HG03378 (cell line): ENCODE measurements around the gene NUB1.

Source experiments
- ATAC-seq: cut with Tn5 transposase; IDR thresholded peaks from one replicate; pipeline ENCODE4 v1.9.1; 2021; ENCODE audit warnings: mild to moderate bottlenecking, moderate library complexity; ENCODE audit not compliant: unreplicated experiment

NUB1 gene

GRCh38 chr7:151313857-151314256 is 27.8 kb upstream of the NUB1 start:
- no peak for ATAC-seq

GRCh38 chr7:151314401-151314800 is 27.2 kb upstream of the NUB1 start:
- no peak for ATAC-seq

DNA sequence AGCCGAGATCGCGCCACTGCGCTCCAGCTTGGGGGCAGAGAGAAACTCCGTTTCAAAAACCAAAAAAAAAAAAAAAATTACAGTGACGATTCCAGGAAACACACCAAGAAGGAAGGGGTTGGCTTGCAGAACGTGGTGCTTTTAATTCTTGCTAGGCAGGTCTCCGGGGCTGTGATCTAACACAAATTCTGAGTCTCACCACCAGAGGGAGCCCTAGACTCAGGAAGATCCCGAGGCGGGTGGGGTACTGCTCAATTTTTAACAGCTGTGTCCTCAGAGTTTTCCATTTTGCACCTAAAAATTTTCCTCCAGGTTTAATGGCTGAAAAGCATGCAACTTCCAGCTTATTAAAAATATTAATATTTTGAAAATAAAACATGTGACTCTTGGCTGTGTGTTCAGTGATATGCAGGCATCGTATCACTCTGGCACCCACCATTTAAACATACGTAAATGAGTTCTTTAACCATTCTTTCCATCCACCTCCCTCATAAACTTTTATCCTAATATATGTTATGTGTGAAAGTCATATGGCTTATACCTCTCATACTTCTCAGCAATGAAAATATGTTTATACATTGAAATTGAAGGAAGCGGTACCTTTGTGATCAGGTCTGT is 26.5 kb upstream of the NUB1 start:
- no peak for ATAC-seq

DNA sequence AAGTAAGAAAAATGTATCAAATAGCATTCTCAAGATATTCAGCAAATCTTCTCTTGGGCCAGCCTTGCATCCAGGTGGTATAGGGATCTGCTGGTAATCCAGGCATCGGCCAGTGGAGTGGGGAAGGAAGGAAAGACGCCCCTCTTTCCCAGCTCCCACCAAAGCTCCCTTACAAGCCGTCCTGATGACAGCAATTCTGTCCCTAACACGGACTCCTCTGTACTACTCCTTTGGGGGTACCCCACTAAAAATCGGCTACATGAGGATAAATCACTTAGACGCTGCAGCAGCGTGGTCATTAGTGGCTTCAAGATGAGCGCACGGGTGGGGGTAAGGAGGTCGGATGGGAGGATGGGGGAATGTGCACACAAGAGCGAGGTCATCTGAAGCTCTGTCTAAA is 24.7 kb upstream of the NUB1 start:
- ATAC-seq, result no peak

DNA sequence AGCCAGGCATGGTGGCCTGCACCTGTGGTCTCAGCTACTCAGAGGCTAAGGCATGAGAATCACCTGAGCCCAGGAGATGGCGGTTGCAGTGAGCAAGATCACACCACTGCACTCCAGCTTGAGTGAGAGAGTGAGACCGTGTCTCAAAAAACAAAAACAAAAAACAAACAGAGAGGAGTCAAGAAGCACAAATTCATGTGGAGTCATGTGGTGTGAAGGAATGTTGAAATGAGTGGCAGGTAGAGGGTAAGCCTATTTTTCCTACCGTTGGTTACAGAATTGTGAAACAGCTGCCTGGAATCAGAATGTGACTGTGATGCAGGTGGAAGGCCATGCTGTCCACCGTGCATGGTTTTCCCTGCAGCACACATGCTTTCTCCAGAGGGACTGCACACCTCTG is 23.7 kb upstream of the NUB1 start:
- ATAC-seq, result no peak

DNA sequence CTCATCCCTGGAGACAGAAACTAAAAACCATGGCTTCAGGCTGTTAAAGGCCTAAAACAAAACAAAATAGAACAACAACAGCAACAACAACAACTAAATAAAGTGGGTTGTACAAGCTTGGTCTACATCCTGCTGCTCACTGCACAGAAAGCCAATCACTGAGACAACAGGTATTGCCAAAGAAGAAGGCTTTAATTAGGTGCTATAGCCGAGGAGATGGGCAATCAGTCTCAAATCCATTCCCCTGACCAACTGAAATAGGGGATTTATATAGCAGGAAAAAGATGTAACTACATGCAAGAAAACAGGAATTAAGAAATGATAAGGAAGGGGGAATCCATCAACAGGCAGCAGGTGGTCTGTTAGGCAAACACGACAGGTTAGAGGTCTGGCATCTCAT is 22.4 kb upstream of the NUB1 start:
- no peak for ATAC-seq

DNA sequence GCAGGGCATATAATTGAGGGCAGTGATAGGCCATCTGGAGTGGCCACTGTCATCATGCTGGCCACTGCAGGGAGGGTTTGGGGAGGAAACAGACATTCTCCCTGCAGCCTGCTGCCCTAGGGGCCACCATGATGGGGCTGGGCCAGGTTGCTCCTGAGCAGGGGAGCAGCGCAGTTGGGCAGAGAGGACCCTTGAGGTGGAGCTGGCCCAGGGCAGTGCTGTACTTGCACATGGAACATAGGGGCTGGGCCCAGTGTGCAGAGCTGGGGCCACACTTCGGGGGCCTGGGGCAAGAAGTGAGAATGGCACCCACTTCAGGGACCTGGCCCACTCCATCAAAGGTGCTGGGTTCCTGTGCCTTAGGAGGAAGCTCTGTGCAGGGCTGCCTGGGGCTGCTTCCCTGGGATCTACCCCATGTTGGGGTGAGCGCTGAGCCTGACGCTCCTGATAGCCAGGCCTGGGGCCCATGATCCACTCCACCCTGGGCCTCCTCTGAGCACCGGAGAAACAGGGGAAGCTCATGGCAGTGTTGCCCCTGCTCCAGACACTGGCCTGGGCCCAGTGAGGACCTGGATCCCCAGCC is 21.3 kb upstream of the NUB1 start:
- no peak for ATAC-seq

GRCh38 chr7:151321341-151321740 is 20.3 kb upstream of the NUB1 start:
- no peak for ATAC-seq

- ATAC-seq, result no peak
Measured at GRCh38 chr7:151322906-151323305, 18.7 kb upstream of the NUB1 start.

DNA sequence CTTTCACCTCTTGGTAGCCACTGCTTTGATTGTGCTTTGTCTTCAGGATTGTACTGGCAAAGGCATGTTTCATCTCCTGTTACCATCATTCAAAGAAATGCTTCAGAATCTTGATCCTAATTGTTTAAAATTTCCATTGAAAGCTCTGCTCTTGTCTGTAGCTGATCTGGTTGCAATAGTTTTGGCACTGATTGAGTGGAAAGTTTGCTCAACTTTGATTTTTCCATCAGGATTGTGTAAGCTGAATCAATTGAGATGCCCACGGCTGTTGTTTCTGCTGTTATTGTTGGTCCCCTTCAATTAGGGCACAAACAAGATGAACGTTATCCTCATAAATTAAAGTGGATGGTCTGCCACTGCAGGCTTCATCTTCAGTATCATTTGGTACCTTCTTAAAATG is 14.6 kb upstream of the NUB1 start:
- no peak for ATAC-seq

GRCh38 chr7:151327659-151328058 is 14.0 kb upstream of the NUB1 start:
- ATAC-seq, result no peak

- no peak for ATAC-seq
Measured at GRCh38 chr7:151330181-151330580, 11.4 kb upstream of the NUB1 start.

GRCh38 chr7:151330661-151331060 is 11.0 kb upstream of the NUB1 start:
- no peak for ATAC-seq

GRCh38 chr7:151334628-151335027 is 7.0 kb upstream of the NUB1 start:
- ATAC-seq, result no peak

GRCh38 chr7:151336027-151336708 is 5.4 kb upstream of the NUB1 start:
- no peak for ATAC-seq

- ATAC-seq, result no peak
Measured at GRCh38 chr7:151337346-151337745, 4.3 kb upstream of the NUB1 start.

DNA sequence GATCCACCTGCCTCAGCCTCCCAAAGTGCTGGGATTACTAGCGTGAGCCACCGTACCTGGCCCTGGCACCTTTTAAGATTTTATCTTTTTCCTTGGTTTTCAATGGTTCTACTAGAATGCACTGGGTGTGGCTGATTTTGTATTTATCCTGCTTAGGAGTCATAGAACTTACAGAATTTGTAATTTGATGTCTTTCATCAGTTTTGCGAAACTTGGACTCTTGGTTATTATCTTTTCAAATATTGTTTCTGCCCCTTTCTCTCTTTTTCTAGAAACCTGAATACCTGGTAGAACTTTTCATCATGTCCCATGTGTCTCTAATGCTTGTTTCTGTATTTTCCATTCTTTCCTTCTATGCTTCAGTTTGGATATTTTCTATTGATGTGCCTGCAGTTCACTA is 2.8 kb upstream of the NUB1 start:
- ATAC-seq, result no peak

GRCh38 chr7:151339651-151340382 is 1.8 kb upstream of the NUB1 start:
- ATAC-seq, result peak; percentile 61

DNA sequence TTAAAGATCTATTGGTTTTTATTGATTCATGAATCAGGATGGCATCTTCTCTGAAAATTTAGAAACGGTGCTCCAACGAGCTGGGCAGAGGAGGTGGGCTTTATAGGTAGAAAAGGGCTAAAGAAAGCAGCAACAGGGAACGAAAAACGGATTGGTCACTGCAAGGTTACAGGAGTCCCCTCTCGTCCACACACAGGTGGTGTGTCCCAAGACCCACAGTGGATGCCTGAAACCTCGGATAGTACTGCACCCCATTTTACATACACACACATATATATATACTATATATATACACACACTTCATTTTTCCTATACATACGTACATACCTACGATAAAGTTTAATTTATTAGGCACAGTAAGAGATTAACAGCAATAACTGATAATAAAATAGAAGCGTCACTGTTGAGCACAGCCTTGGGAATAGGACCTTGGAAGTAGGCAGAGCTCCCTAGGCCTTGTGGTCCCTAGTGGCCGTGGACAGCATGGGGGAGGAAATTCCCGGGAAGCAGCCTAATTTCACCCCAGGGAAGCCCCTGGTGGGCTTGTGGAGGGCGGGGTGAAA is 737 bp upstream of the NUB1 start:
- ATAC-seq, result no peak

- ATAC-seq, result peak; percentile 64
Measured at GRCh38 chr7:151342102-151342646, 562 bp downstream of the NUB1 start.

DNA sequence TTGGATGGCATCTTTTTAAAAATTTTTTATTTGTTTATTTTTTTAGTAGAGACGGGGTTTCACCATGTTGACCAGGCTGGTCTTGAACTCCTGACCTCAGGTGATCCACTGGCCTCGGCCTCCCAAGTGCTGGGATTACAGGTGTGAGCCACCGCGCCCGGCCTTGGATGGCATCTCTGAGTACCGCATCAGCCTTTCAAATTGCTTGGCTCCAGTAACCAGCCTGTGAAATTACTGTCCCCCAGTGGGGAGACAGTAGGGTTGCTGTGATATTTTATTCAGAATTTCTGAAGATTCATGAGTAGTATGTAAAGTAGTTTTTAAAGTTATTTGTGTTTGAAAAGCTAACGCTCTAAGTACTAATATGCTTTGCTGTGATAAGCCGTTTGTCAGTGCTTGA is 1.2 kb downstream of the NUB1 start:
- ATAC-seq, result no peak
